IPS-15b (cell line): ENCODE measurements around the gene SLC43A1.
A peak's percentile ranks its signal among the peaks of the same experiment; 100 is the strongest.

Experiments
- H3K27me3 ChIP-seq: one replicate; pipeline ENCODE4 v1.6.1; 2013; ENCODE audit warnings: low read length; ENCODE audit not compliant: control insufficient read depth, insufficient read depth
- H3K36me3 ChIP-seq: one replicate; pipeline ENCODE4 v1.6.1; 2013; ENCODE audit warnings: low read length; ENCODE audit not compliant: control insufficient read depth, insufficient read depth
- H3K4me1 ChIP-seq: one replicate; pipeline ENCODE4 v1.6.1; 2013; ENCODE audit warnings: mild to moderate bottlenecking, low read length; ENCODE audit not compliant: control insufficient read depth, insufficient read depth
- H3K4me3 ChIP-seq: one replicate; pipeline ENCODE4 v1.5.1; 2013; ENCODE audit warnings: low read depth, low read length
- H3K9ac ChIP-seq: one replicate; pipeline ENCODE4 v1.6.1; 2013; ENCODE audit warnings: low read depth, mild to moderate bottlenecking, low read length
- H3K9me3 ChIP-seq: one replicate; pipeline ENCODE4 v1.6.1; 2013; ENCODE audit warnings: mild to moderate bottlenecking, low read length; ENCODE audit not compliant: control insufficient read depth, insufficient read depth

Gene SLC43A1

GRCh38 chr11:57461841-57462489 is 53.5 kb downstream of the SLC43A1 start:
- H3K36me3 ChIP-seq = no peaks in the 10 kb centered on the region
- H3K27me3 ChIP-seq = peaks cover 58% of the 10 kb centered on the region
- H3K9me3 ChIP-seq = no peaks in the 10 kb centered on the region
- H3K9ac ChIP-seq = no peak overlapping the region
- H3K4me3 ChIP-seq = peak overlapping the region; percentile 57
- peaks cover 26% of the 10 kb centered on the region for H3K4me1 ChIP-seq

- no peaks in the 10 kb centered on the region for H3K9me3 ChIP-seq
- no peaks in the 10 kb centered on the region for H3K36me3 ChIP-seq
- H3K9ac ChIP-seq = no peak overlapping the region
- peaks cover 28% of the 10 kb centered on the region for H3K4me1 ChIP-seq
- peak overlapping the region; percentile 85 for H3K4me3 ChIP-seq
- H3K27me3 ChIP-seq = peaks cover 56% of the 10 kb centered on the region
Observed at GRCh38 chr11:57460758-57461749, 54.4 kb downstream of the SLC43A1 start.

GRCh38 chr11:57460022-57460757 is 55.3 kb downstream of the SLC43A1 start, which contains the start of gene RTN4RL2:
Gene RTN4RL2, plus strand, starts transcription at chr11:57460528. Its CDS starts 338 bp downstream, at chr11:57460866.
- peak within 1 kb of the TSS; percentile 85 for H3K4me3 ChIP-seq

GRCh38 chr11:57459164-57460021 is 56.1 kb downstream of the SLC43A1 start:
- Histone ChIP-seq H3K4me1 (peaks cover 24% of the 10 kb centered on the region), H3K27me3 (peaks cover 50% of the 10 kb centered on the region), H3K4me3 (peak overlapping the region; percentile 85)

More at GRCh38 chr11:57460022-57460757, 55.3 kb downstream of the SLC43A1 start, which contains the start of gene RTN4RL2:
- peak within 1 kb of the TSS; percentile 65 for H3K9ac ChIP-seq
- peaks cover 58% of the 10 kb centered on the region for H3K27me3 ChIP-seq
- peaks cover 28% of the 10 kb centered on the region for H3K4me1 ChIP-seq
- H3K36me3 ChIP-seq = no peaks in the 10 kb centered on the region
- no peaks in the 10 kb centered on the region for H3K9me3 ChIP-seq

GRCh38 chr11:57458410-57459163 is 56.9 kb downstream of the SLC43A1 start:
- Histone ChIP-seq H3K27me3 (peaks cover 44% of the 10 kb centered on the region), H3K4me1 (peaks cover 19% of the 10 kb centered on the region), H3K9ac (no peak overlapping the region), H3K4me3 (peak overlapping the region; percentile 85), H3K9me3 (no peaks in the 10 kb centered on the region), H3K36me3 (no peaks in the 10 kb centered on the region)

More at GRCh38 chr11:57459164-57460021, 56.1 kb downstream of the SLC43A1 start:
- Histone ChIP-seq H3K36me3 (no peaks in the 10 kb centered on the region), H3K9me3 (no peaks in the 10 kb centered on the region), H3K9ac (peak overlapping the region; percentile 65)

GRCh38 chr11:57458060-57458409 is 57.5 kb downstream of the SLC43A1 start:
- H3K9ac ChIP-seq = no peak overlapping the region
- H3K9me3 ChIP-seq = no peaks in the 10 kb centered on the region
- H3K36me3 ChIP-seq = no peaks in the 10 kb centered on the region
- H3K27me3 ChIP-seq = peaks cover 39% of the 10 kb centered on the region
- H3K4me3 ChIP-seq = peak overlapping the region; percentile 85
- H3K4me1 ChIP-seq = peaks cover 14% of the 10 kb centered on the region

GRCh38 chr11:57457643-57458023 is 57.9 kb downstream of the SLC43A1 start:
- H3K27me3 ChIP-seq = peaks cover 35% of the 10 kb centered on the region
- no peak overlapping the region for H3K9ac ChIP-seq
- H3K4me3 ChIP-seq = peak overlapping the region; percentile 85
- H3K4me1 ChIP-seq = peaks cover 10% of the 10 kb centered on the region
- no peaks in the 10 kb centered on the region for H3K36me3 ChIP-seq
- no peaks in the 10 kb centered on the region for H3K9me3 ChIP-seq

GRCh38 chr11:57456960-57457642 is 58.4 kb downstream of the SLC43A1 start:
- Histone ChIP-seq H3K9ac (no peak overlapping the region), H3K9me3 (no peaks in the 10 kb centered on the region), H3K4me3 (peak overlapping the region; percentile 85), H3K36me3 (no peaks in the 10 kb centered on the region), H3K27me3 (peaks cover 30% of the 10 kb centered on the region), H3K4me1 (peaks cover 7% of the 10 kb centered on the region)

GRCh38 chr11:57453543-57454177 is 61.8 kb downstream of the SLC43A1 start:
- H3K9me3 ChIP-seq = no peaks in the 10 kb centered on the region
- H3K27me3 ChIP-seq = peaks cover 18% of the 10 kb centered on the region
- no peaks in the 10 kb centered on the region for H3K36me3 ChIP-seq
- H3K4me3 ChIP-seq = no peak overlapping the region
- peaks cover 7% of the 10 kb centered on the region for H3K4me1 ChIP-seq
- H3K9ac ChIP-seq = no peak overlapping the region
